IPS DF 4.7 (cell line): ENCODE results near the gene SEH1L.
"Not testable (repeated sequence)": the region's sequence is repeated elsewhere in the genome, so short reads cannot be mapped to it uniquely, and the experiment has no call there.

Experiments used
- DNase-seq: peaks from one replicate; pipeline ENCODE4 v3.0.0-alpha.2; 2013; ENCODE audit warnings: low spot score; ENCODE audit errors: extremely low read depth

Gene SEH1L

GRCh38 chr18:12947285-12948049 lies at the start of gene SEH1L:
TSS of gene SEH1L (plus strand) at chr18:12948011. CDS start at chr18:12948122, 111 bp downstream.
- peak; percentile 30 for DNase-seq

- not testable (repeated sequence) for DNase-seq
These were observed 46.6 kb upstream of the SEH1L start for GRCh38 chr18:12901208-12901607.

GRCh38 chr18:12904012-12904516 lies 43.7 kb upstream of the SEH1L start:
- no peak for DNase-seq

GRCh38 chr18:12906119-12906518 lies 41.7 kb upstream of the SEH1L start:
- no peak for DNase-seq

- no peak for DNase-seq
These were observed 41.0 kb upstream of the SEH1L start for GRCh38 chr18:12906773-12907172.

GRCh38 chr18:12907258-12907925 lies 40.4 kb upstream of the SEH1L start:
- no peak for DNase-seq

- DNase-seq, result no peak
These were observed 39.1 kb upstream of the SEH1L start for GRCh38 chr18:12908706-12909105.

- no peak for DNase-seq
These were observed 36.5 kb upstream of the SEH1L start for GRCh38 chr18:12911025-12911928.

GRCh38 chr18:12911929-12912703 lies 35.7 kb upstream of the SEH1L start:
- no peak for DNase-seq

GRCh38 chr18:12921178-12921577 lies 26.6 kb upstream of the SEH1L start:
- no peak for DNase-seq

- no peak for DNase-seq
These were observed 25.5 kb upstream of the SEH1L start for GRCh38 chr18:12922266-12922665.

- DNase-seq, result no peak
These were observed 23.2 kb upstream of the SEH1L start for GRCh38 chr18:12924616-12925015.

GRCh38 chr18:12928206-12928605 lies 19.6 kb upstream of the SEH1L start:
- no peak for DNase-seq

- DNase-seq, result no peak
These were observed 19.2 kb upstream of the SEH1L start for GRCh38 chr18:12928641-12929040.

- DNase-seq, result no peak
These were observed 18.2 kb upstream of the SEH1L start for GRCh38 chr18:12929477-12930083.

- no peak for DNase-seq
These were observed 17.4 kb upstream of the SEH1L start for GRCh38 chr18:12930376-12930775.

- no peak for DNase-seq
These were observed 16.9 kb upstream of the SEH1L start for GRCh38 chr18:12930908-12931307.

- no peak for DNase-seq
These were observed 14.5 kb upstream of the SEH1L start for GRCh38 chr18:12933327-12933726.

GRCh38 chr18:12934454-12935071 lies 13.2 kb upstream of the SEH1L start:
- DNase-seq, result peak; percentile 53

GRCh38 chr18:12939162-12939561 lies 8.6 kb upstream of the SEH1L start:
- DNase-seq, result no peak
